GM18520 (cell line): ENCODE data around the gene TRIM33.
"Not testable (repeated sequence)": the region's sequence is repeated elsewhere in the genome, so short reads cannot be mapped to it uniquely, and the experiment has no call there.

Experiments
- ATAC-seq: cut with Tn5 transposase; IDR thresholded peaks from one replicate; pipeline ENCODE4 v1.9.1; 2021; ENCODE audit not compliant: unreplicated experiment

TRIM33 gene

GRCh38 chr1:114468047-114468446, 43.0 kb downstream of the TRIM33 start:
- no peak for ATAC-seq

GRCh38 chr1:114467491-114467890, 43.5 kb downstream of the TRIM33 start:
- ATAC-seq = no peak

- ATAC-seq = no peak
Measured at GRCh38 chr1:114466334-114467014, 44.5 kb downstream of the TRIM33 start.

- no peak for ATAC-seq
Measured at GRCh38 chr1:114462963-114463362, 48.0 kb downstream of the TRIM33 start.

GRCh38 chr1:114462341-114462740, 48.7 kb downstream of the TRIM33 start:
- no peak for ATAC-seq

GRCh38 chr1:114458237-114458777, 52.7 kb downstream of the TRIM33 start:
- no peak for ATAC-seq

- ATAC-seq = no peak
Measured at GRCh38 chr1:114457675-114458236, 53.2 kb downstream of the TRIM33 start.

GRCh38 chr1:114456586-114456985, 54.4 kb downstream of the TRIM33 start:
- no peak for ATAC-seq

GRCh38 chr1:114455102-114455785, 55.8 kb downstream of the TRIM33 start:
- no peak for ATAC-seq

GRCh38 chr1:114454539-114454938, 56.5 kb downstream of the TRIM33 start:
- ATAC-seq = no peak

- ATAC-seq = no peak
Measured at GRCh38 chr1:114453361-114453784, 57.6 kb downstream of the TRIM33 start.

GRCh38 chr1:114448370-114449036, 62.5 kb downstream of the TRIM33 start:
- no peak for ATAC-seq

GRCh38 chr1:114446198-114446597, 64.8 kb downstream of the TRIM33 start:
- no peak for ATAC-seq

- not testable (repeated sequence) for ATAC-seq
Measured at GRCh38 chr1:114443226-114443625, 67.8 kb downstream of the TRIM33 start.

- ATAC-seq = no peak
Measured at GRCh38 chr1:114441332-114441731, 69.7 kb downstream of the TRIM33 start.

- ATAC-seq = no peak
Measured at GRCh38 chr1:114439369-114439768, 71.6 kb downstream of the TRIM33 start.

GRCh38 chr1:114437812-114438211, 73.2 kb downstream of the TRIM33 start:
- no peak for ATAC-seq

GRCh38 chr1:114436799-114437198, 74.2 kb downstream of the TRIM33 start:
- no peak for ATAC-seq

GRCh38 chr1:114435088-114435715, 75.8 kb downstream of the TRIM33 start:
- no peak for ATAC-seq

- ATAC-seq = no peak
Measured at GRCh38 chr1:114431026-114431425, 80.0 kb downstream of the TRIM33 start.
